GDM1 (cell line): ENCODE data around the gene DHDDS.
"Not testable (repeated sequence)": the region's sequence is repeated elsewhere in the genome, so short reads cannot be mapped to it uniquely, and the experiment has no call there.

Experiments used
- DNase-seq: peaks from one replicate; lab custom pipeline; 2025; lab: John Stamatoyannopoulos, UW

Gene DHDDS

DNA sequence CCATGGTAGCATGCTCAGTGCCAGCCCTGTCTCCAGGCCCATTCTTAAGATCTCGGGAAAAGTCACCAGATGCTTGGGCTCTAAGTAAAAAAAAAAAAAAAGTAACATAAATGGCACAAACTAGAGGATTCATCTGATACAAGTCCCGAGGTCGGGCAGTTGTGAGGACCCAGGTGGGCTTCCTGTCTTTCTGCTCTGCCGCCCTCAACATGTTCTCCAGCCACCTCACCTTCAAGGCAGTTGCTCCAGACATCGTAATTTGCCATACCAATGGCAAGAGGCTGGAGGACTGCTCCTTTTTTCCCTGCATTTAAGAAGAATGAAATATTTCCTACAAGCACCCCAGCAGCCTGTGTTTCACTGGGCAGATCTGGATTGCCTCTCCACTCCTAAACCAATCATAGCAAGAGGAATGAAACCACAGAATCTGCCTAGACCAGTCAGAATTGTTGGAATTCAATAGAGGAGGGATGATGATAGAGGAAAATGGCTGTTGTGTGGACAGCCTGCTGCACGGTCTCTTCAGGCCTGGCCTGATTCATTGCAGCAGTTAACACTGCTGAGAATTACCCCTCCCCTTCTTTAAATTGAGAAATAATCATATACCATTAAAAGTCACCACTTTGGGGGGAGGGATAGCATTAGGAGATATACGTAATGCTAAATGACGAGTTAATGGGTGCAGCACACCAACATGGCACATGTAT is 45.5 kb downstream of the DHDDS start:
- DNase-seq: no peak

DNA sequence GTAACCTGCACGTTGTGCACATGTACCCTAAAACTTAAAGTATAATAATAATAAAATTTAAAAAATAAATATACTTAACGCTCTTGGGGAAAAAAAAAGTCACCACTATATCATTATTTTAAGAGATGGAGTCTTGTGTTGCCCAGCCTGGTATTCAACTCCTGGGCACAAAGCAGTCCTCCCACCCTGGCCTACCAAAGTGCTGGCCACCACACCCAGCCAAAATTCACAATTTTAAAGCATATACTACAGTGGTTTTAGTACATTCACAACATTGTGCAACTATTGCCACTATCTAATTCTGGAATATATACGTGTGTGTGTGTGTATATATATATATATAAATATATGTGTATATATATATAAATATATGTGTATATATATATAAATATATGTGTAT is 46.0 kb downstream of the DHDDS start:
- no peak for DNase-seq

DNA sequence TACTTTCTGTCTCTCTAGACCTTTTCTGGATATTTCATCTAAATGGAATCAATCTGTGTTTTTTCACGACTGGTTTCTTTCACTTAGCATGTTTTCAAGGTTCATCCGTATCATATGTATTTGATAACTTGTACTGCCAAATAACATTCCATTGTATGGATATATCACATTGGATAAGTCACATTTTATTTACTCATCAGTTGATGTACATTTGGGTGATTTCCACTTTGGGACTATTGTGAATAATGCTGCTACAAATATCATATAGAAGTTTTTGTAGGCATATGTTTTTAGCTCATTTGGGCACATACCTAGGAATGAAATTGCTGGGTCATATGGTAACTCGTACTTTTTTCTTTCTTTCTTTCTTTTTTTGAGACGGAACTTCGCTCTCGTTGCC is 46.9 kb downstream of the DHDDS start:
- DNase-seq: no peak

DNA sequence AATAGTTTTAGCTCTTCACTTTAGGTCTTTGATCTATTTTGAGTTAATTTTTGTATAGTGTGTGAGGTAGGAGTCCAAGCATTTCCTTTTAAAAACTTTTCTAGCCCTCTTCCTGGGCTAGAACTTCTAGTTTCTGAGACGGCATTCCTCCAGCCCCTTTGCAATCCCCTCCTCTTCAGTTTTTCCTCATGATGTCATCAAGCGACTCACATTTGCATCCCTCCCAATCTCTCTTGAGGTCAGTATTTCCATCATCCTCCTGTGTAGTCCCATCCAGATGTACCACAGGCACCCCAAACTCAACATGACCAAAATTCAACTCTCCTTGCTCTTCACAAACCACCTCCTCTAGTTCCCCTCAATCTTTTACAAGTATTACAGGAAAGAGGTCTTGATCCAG is 50.8 kb downstream of the DHDDS start:
- no peak for DNase-seq

DNA sequence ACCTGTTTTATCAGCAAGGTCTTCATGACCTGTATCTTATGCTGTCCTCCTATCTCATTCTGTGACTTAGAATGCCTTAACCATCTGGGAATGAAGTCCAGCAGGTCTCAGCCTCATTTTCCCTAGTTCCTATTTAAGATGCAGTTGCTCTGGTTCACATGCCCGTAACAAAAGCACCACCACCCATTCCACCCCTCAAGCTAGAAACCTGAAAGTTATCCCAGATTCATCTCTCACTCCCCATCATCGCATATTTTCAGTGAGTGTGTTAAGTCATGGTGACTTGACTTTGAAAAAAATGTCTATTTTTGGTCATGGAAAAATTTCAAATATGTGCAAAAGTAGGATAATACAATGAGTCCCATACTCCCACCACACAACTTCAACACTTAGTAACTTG is 51.9 kb downstream of the DHDDS start:
- DNase-seq: no peak

DNA sequence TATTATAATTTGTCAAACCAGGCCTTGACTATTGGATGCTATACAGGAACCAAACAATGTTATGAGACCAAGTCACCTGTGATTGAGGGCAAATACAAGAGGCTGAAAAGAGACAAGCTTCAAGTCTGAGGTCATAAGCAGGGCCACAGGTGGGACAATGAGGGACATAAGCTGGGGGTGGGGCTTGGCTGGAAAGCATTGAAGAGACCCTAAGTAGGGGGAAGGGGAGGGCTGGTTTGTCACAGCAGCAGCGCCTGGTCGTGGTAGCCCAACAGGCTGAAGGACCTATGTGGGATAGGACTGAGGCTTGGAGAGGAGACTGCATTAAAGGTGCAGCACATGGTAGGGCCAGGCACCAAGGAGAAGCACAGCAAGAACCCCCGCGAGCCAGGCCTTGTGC is 58.0 kb downstream of the DHDDS start:
- DNase-seq: no peak

DNA sequence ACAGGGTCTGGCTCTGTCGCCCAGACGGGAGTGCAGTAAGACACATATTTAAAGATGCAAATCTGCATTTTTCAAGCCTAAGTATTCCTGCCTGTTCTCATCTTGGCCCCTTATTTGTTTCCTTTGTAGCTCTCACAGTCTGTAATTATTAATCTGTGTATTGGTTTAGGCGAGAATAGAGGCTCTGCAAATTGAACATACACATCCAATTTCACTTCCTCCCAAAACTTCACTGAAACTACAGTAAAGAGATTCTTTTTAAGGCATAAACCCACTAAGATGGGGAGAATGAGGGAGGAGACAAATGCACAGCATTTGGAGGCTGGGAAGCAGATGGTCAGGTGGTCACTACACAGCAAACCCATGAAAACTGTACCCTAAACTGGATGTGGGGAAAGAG is 61.1 kb downstream of the DHDDS start:
- no peak for DNase-seq

DNA sequence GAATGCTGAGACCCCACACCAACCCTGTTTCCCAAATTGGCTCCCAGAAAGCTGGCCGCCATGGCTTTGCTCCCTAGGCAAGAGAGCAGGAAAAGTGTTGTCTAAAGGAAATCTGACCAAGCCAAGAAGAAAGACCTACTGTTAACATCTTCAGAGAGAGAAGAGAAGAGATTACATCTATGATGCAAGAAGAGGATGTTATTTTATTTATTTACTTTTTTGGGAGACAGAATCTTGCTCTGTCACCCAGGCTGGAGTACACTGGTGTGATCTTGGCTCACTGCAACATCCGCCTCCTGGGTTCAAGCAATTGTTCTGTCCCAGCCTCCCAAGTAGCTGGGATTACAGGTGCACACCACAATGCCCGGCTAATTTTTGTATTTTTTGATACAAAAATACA is 61.8 kb downstream of the DHDDS start:
- no peak for DNase-seq

DNA sequence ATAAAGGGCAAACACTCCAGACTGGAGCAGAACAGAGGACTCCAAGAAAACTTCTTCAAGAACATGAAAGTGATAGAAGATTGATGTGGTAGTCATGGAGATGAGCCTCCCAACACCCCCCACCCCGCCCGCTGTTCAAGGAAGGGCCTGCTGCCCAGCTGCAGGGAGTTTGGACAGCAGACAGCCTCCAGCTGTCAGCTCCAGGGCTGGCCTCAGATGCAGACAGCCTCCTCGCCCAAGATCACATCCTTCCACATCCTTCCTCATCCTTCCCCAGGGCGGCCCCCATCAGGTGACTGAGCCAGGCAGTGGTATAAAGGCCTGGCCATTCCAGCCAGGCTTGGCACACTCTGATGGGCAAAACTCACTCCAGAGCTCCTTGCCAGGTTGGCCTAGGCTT is 64.7 kb downstream of the DHDDS start:
- DNase-seq: no peak

DNA sequence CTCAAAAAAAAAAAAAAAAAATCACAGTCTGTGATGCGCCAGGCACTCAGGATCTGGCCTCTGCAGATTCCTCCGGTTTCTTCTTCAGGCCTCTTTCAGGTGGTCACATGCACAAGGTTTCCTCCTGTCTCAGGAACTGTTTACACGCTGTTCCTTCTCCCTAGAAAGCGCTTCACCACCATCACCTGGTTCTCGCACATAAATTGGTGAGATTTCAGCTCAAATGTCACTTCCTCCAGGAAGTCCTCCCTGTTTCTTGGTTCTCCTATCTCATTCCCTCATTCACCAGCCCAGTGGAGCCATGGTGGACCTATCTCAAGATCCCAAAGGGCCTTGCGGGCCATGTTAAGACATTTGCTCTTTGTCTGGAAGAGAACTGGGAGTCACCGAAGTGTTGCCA is 66.8 kb downstream of the DHDDS start:
- no peak for DNase-seq

DNA sequence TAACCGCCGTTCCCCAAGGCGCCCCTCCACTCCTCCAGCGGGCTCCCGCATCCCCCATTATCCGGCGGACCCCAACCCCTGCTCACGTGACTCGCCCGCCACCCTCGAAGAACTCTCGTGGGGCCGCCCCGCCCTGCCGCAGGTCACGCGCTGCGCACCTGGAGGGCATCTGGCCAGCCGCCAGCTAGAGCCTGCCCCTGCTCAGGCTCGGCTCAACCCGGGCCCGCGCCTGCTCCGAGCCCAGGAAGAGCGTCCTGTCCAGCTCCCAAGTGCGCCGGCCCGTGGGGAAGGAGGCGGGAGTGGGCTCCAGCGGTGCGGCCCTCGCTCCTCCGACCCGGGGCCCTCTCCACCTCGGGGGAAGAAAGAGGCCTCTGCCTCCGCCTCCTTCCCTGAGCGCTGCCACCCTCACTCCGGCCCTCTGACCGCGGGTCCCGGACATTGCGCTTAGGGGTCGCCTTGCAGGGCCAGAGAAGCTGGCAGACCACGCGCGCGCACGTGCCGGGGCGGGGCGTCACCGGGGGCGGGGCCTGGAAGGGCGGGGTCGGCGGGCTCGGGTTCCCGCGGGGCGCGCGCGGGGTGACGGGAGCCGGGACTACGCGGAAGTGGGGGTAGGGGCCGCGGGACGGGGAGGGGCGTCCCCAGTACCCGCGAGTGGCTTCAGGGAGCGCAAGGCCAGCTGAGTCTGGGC is 68.5 kb downstream of the DHDDS start:
- DNase-seq: peak; percentile 76

DNA sequence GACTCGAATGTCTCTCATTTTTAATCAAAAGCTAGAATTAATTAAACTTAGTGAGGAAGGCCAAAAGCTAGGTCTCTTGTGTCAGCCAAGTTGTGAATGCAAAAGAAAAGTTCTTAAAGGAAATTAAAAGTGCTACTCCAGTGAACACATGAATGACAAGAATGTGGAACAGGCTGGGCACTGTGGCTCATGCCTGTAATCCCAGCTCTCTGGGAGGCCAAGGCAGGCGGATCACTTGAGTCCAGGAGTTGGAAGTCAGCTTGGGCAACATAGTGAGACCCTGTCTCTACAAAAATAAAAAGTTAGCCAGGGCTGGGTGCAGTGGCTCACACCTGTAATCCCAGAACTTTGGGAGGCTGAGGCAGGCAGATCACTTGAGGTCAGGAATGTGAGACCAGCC is 78.6 kb downstream of the DHDDS start:
- DNase-seq: not testable (repeated sequence)

DNA sequence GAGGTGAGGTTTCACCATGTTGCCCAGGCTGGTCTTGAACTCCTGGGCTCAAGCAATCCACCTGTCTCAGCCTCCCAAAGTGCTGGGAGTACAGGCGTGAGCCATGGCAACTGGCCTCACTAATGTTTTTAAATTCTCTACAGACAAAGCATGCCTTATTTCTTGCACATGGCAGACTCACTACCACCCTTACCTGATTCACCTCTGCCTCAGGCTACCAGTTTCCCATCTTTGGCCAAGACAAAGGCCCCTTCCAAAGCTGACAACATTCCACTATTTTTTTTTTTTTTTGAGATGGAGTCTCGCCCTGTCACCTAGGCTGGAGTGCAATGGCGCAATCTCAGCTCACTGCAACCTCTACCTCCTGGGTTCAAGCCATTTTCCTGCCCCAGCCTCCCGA is 83.7 kb downstream of the DHDDS start:
- DNase-seq: not testable (repeated sequence)

DNA sequence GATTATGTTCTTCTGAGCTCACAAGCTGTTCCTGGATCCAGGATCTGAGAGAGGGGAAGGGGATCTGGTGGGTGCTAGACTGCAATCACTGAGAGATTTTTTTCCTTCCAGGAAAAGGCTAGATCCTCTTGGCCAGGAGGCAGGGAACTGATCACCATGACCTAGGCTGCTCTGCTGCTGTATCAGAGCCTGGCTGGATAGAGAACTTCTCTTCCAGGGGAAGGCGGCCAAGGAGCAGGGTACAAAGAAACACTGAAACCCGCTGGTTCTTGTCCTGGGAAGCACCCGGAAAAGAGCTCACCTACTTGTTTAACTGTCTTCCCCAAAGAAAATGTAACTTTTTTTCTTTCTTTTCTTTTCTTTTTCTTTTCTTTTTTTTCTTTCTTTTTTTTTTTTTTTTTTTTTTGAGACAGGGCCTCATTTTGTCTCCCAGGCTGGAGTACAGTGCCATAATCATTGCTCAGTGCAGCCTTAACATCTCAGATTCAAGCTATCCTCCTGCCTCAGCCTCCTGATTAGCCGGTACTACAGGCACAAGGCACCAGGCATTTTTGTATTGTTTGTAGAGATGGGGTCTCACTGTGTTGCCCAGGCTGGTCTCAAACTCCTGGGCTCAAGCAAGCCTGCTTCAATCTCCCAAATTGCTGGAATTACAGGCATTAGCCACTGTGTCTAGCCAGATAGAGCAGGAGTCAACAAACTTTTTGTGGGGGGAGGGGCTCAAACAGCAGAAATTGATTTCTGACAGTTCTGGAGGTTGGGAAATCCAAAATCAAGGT is 85.1 kb downstream of the DHDDS start:
- no peak for DNase-seq

DNA sequence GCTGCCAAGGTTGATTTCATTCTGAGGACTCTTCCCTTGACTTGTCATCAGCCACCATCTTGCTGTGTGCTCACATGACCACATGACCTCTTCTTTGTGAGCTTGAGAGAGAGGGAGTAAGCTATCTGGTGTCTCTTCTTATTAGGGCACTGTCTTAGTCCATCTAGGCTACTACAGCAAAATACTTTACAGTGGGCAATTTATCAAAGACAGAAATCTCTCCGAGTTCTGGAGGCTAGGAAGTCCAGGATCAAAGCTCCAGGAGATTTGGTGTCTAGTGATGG is 85.6 kb downstream of the DHDDS start:
- DNase-seq: no peak

DNA sequence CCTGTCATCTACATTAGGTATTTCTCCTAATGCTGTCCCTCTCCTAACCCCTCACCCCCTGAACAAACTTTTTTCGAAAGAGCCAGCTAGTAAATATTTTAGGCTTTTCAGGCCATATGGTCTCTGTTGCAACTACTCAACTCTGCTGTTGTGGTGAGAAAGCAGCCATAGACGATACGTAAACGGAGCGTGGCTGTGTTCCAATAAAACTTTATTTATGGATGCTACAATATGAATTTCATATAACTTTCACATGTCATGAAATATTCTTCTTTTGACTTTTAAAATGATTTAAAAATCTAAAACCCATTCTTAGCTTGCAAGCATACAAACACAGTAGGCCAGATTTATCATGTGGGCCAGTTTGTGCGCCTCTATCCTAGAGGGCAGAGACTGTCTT is 86.2 kb downstream of the DHDDS start:
- no peak for DNase-seq

DNA sequence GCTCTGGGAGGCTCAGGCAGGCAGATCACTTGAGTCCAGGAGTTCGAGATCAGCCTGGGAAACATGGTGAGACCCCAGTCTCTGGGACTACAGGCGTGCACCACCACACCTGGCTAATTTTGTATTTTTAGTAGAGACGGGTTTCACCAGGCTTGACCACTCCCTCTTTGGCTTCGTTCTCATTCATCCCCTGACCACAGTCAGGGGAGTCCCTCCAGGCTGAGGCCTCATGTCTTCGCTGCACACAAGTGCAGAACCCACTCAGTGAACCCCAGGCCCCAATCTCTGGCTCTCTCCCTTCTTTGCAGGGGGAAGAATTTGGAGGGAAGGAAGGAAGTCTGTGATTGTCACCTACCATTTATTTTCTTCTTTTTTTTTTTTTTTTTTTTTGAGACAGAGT is 88.2 kb downstream of the DHDDS start:
- DNase-seq: no peak
